GM21515 (cell line): ENCODE results near the gene ASB18.

ENCODE experiments used
- ATAC-seq: cut with Tn5 transposase; IDR thresholded peaks from one replicate; pipeline ENCODE4 v1.9.1; 2021; ENCODE audit not compliant: unreplicated experiment

The ASB18 gene

GRCh38 chr2:236176951-236177350 lies 87.3 kb downstream of the ASB18 start:
- ATAC-seq = no peak

DNA sequence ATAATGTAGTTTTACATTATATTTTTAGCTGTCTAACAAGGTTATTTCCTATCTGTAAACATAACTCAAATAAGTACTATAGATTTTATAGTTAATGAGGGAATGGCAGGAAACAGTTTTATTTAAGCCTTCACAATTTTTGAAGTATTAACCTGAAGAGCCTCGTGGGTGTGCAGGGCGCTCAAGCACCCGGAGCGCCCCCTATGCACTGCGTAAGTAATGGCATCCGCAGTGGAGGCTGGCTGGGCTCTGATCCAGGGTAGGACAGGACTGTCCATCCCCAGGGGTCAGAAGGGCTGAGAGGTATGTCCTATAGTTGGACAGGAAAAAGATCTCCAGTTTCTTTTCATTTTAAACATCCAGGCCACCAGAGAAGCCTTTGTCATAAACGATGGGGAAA lies 87.8 kb downstream of the ASB18 start:
- no peak for ATAC-seq

DNA sequence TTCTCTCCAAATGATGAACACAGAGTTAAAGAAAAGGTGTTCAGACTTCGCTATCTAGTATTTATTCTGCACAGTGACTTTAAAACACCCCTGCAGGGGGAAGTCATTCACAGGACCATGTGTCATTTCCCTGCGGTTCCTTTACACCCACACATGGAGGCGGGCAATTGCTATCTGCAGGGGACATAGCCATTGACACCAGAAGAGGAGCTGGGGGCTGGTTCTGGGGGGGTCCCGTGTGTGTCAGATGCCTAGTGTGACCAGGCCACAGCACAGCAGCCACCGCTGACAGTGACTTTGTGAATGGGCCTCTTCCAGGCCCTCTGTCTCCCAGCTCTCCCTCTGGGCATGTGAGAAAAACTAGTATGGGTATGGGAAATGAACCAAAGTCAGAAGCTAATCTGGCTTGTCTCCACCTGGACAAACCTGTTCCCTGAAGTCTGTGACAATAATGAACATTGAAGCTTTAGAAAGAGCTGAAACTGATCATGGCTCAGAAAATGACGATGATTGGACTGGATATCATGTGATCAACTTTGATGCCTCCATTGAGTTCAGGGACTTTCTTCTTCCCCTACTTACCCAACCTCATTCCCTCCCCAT lies 88.6 kb downstream of the ASB18 start:
- ATAC-seq = no peak

DNA sequence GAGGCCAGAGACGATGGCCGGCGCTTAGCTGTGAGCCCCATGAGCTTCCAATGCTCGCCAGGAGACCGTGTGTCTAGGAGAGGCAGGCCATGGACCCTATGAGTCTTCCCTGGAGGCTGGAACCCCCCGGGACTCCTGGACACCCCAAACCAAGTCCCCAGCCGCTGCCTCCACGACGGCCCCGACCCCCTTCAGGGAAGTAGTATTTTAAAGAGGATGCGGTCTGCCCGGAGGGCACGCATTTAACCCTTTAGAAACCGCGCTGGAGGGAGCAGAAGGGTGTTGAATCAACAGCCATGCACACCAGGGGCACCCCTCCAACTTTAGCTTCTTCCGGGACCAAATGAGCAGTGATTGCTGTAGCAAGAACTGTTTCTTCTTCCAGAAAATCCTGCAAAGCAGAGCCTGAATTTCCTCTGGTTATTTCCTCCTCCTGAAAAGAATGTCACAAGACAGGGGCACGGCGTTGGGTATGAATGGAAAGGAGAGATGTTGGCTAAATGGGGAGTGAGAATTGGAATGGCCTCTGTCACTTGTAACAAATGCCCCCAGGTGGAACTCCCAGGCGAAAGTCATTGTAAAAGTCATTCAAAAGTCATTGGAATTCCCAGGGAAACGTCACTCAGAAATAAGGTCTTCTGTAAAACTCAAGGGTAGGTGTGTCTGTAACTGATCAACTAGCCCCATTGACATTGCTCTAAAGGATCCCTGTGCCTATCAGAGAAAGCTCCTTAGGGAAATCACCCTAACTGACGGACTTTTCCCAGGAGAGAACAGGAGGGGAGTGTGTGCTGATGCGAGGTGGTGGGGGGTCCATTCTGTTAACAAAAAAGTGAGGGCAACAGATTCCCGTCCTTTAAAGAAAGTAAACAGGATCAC lies 90.2 kb downstream of the ASB18 start:
- ATAC-seq = no peak

DNA sequence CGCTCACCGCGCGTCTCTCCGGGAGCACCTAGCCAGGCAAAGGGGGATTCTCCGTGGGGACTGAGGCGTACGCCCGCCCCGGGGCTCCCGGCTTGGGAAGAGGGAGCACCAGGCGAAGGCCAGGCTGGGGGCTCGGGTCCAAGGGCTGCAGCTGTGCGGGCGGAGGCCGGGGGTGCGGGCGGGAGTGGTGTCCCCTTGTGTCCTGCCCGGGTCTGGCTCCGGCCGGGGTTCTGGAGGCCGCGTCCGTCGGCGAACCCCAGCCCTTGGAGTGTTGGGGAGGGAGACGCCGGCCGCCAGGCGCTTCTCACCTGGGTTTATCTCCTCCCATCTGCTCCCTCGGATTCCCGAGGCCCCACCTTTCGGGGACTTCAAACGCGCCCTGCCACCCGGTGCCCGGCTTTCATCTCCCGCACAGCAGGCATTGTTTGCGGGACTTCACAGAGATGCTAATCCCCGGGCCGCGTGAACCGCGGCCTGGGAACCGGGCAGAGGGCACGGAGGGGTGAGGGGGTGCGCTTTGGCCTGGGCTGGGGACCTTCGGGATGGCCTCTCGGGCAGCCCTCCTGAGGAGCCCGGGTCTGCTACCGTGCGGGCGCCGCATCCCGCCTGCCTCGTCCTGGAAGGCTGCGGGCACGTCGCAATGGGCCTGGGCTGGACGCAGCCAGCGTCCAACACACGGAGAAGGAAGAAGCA lies 91.0 kb downstream of the ASB18 start:
- ATAC-seq = no peak

- no peak for ATAC-seq
Measured at GRCh38 chr2:236172255-236173035, 91.8 kb downstream of the ASB18 start.

GRCh38 chr2:236171680-236172254 lies 92.4 kb downstream of the ASB18 start:
- no peak for ATAC-seq

DNA sequence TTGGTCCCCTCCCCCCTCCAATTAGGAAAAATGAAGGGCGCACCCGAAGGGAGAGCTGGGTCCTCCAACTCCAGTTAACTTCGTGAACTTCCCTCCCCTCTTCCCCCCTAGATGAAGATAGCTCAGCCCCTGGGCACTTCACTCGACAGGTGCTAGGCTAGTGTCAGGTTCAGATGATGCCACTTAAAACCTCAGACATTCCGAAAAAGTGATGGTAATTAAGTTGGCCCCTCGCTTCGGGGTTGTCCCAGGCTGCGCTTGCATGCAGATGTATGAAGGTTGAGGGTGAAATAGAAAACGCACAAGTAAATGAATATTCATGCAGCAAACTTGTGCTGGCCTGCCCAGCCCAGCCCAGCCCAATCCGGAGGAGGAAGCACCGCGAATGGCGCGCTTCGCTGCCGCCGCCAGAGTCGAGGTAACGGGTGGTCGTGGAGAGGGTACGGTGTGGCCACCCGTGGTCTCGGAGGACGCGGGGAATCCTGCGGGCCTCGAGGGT lies 93.0 kb downstream of the ASB18 start:
- ATAC-seq = no peak

DNA sequence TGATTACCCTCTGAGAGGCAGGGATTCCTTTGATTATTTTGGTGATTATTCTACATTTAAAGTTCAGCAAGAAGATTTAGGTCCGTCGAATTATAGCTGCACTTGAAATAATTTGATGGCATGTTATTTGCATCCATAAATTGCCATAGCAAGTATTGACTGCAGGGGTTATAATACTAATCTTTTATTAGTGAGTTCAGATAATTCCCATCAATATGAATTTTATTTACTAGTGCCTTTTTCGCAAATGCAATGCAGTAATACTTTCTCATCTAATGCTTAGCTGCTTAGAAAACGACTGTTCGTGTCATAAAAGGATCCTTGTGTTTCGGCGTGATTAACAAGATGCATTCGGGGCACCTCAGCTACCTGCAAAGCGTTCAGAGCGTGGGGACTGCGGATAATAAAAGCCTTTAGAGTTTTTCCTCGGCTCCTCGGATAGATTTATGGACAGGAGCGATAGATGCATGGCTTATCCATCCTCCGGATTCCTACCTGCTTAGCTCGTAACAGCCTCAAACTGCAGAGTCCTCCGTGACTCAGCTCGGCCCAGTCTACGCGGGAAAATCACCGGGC lies 93.5 kb downstream of the ASB18 start:
- ATAC-seq = no peak

DNA sequence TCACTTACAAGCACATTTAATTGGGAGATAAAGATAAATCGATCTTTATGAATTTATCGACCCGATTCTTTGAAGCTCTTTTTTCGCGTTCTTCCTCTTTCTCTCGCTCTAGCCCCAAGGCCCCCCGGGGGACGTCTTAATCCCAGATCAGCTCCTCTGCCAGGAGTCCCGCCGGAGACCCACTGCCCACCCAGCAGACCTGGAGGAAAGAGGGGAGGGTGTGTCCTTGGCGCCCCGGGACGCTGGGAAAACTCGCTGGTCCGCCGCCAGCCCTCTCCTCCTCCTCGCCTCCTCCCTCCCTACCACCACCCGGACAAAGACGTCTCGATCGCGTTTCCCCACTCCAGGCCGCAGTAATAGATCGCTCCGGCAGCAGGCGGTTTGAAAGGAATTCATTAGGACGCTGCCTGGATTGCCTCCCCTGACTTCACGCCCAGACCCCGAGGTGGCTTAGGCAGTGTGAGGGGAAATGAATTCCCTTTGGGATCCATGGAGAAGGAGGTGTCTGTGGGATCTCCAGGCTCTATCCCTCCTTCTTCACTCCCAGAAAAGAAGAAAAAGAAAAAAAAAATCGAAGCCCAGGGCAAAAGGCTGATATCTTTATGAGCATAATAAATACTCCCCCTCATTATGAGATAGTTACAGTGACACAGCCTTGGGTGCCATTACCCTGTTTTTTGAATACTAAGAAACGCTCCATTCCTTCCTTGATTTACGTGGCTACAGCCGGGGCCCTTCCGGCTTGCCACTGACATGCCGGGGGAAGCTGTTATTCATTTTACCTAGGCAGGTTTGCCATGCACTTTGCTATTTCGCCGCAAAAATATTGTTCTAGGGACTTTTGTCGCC lies 94.2 kb downstream of the ASB18 start:
- no peak for ATAC-seq

- no peak for ATAC-seq
Measured at GRCh38 chr2:236169151-236169721, 95.0 kb downstream of the ASB18 start.

- no peak for ATAC-seq
Measured at GRCh38 chr2:236168110-236169080, 95.8 kb downstream of the ASB18 start, which contains the start of gene GBX2. TSS of gene GBX2 (minus strand) at chr2:236168386. CDS start at chr2:236167971, 415 bp downstream.

- ATAC-seq = no peak
Measured at GRCh38 chr2:236167297-236168109, 96.7 kb downstream of the ASB18 start.

- no peak for ATAC-seq
Measured at GRCh38 chr2:236166796-236167296, 97.4 kb downstream of the ASB18 start.

GRCh38 chr2:236165842-236166795 lies 98.1 kb downstream of the ASB18 start:
- ATAC-seq = no peak
